ENCODE results near the gene LTB.

The LTB gene

DNA sequence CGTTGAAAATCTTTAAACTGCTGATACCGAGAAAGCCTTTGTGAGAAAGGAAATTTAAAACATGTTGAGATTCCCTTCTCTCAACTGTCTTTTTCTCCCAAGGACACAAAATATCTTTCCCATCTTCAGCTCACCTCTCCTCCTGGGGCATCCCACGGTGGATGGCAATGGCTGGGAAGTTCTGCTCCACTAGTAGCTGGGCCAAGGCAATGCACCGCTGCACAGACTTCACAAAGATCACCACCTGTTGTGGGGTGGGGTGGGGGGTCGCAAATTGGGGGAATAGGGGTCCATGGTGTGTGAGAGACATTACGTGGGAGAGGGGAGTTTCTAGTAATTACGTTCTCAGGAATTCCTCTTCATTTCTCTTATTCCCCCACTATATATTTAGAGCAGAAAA lies 51.1 kb downstream of the LTB start:
- no peak for DNase-seq (ENCODE audit: low spot score)

DNA sequence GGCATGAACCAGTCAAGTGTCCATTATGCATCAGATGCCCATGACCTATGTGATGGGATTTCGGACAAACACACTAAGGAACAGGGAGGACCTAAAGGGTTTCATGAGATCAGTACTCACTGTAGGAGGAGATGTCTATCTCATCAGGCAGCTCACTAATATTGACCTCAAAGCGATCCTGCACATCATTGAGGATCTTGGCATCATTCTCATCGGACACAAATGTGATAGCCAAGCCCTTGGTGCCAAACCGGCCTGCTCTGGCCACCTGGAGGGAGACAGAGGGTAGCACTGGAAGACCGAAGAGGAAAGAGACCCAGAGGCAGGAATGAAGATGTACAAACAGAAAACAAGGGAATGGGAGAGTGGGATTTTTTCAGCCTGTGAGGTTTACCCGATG lies 51.6 kb downstream of the LTB start:
- DNase-seq (ENCODE audit: low spot score): no peak
